Measurements from ENCODE around the gene SNAP91. TPM values are rescaled to one million over a fixed set of nuclear protein-coding genes. Genes with fewer than 3 reads are reported as not detected.

The SNAP91 gene
- total RNA-seq, 2 donors from 2014 or later = 2.9 to 7.2 TPM

GRCh38 chr6:83536647-83537589 lies 172.0 kb downstream of the SNAP91 start:
- 73% methylated on average over 4 of the region's 4 CpGs for WGBS
- Histone ChIP-seq H3K36me3 (no peaks in the 10 kb centered on the region), H3K27ac (no peak overlapping the region), H3K27me3 (replicated peaks; ENCODE audit: insufficient read depth) (no peaks in the 10 kb centered on the region), H3K4me1 (replicated peaks) (no peaks in the 10 kb centered on the region), H3K4me3 (no peak overlapping the region), H3K9me3 (no peaks in the 10 kb centered on the region)
- no peak for DNase-seq (ENCODE audit: low spot score)
- TF ChIP-seq, protein P1, sequence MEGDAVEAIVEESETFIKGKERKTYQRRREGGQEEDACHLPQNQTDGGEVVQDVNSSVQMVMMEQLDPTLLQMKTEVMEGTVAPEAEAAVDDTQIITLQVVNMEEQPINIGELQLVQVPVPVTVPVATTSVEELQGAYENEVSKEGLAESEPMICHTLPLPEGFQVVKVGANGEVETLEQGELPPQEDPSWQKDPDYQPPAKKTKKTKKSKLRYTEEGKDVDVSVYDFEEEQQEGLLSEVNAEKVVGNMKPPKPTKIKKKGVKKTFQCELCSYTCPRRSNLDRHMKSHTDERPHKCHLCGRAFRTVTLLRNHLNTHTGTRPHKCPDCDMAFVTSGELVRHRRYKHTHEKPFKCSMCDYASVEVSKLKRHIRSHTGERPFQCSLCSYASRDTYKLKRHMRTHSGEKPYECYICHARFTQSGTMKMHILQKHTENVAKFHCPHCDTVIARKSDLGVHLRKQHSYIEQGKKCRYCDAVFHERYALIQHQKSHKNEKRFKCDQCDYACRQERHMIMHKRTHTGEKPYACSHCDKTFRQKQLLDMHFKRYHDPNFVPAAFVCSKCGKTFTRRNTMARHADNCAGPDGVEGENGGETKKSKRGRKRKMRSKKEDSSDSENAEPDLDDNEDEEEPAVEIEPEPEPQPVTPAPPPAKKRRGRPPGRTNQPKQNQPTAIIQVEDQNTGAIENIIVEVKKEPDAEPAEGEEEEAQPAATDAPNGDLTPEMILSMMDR (IDR thresholded peaks at IDR 0.05) = no peak
- TF ChIP-seq POLR2A (IDR thresholded peaks at IDR 0.05) (no peak), POLR2AphosphoS5 (IDR thresholded peaks at IDR 0.05) (no peak)
- intact Hi-C loops (cut with DNase I) = no loop called here

DNA sequence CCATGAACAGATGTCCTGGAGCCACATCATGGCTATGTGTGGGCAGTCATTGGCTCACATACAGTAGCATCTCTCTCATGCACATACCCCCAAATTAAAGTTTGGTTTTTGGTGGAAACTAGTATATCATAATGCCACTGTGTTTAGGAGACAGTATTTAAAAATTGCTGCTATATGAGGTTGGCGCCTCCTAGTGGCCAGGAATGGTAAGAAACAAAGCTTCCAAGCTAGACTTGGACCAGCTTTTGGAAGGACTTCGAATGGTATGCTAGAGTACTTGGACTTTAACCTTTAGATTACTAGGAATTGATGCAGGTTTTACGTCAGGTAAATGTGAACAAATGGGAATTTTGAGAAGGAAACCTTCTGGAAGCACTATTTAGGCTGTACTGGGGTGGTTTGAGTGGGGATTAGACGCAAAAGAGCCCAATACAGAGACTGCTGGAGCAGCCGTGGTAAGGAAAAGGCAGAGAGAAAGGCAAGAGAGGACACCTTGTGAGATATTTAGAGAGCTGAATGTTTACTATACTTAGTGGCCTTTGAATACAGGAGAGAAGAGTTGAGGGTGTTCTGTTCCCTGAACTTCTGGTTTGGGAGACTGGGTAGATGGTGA lies 172.8 kb downstream of the SNAP91 start:
- Histone ChIP-seq H3K27ac (no peak overlapping the region), H3K27me3 (replicated peaks; ENCODE audit: insufficient read depth) (no peaks in the 10 kb centered on the region), H3K9me3 (no peaks in the 10 kb centered on the region), H3K4me3 (no peak overlapping the region), H3K36me3 (no peaks in the 10 kb centered on the region), H3K4me1 (replicated peaks) (no peaks in the 10 kb centered on the region)
- 40% methylated on average over 5 of the region's 5 CpGs for WGBS
- TF ChIP-seq POLR2AphosphoS5 (IDR thresholded peaks at IDR 0.05) (no peak), POLR2A (IDR thresholded peaks at IDR 0.05) (no peak)
- TF ChIP-seq, protein P1 (IDR thresholded peaks at IDR 0.05) = peak in 2 of 4 experiments; percentile 35 to 45
- DNase-seq (ENCODE audit: low spot score) = no peak
- intact Hi-C loops (cut with DNase I) = no loop called here

GRCh38 chr6:83518816-83519480 lies 190.0 kb downstream of the SNAP91 start:
- no peak for DNase-seq (ENCODE audit: low spot score)
- no peaks in the 10 kb centered on the region for H3K27me3 ChIP-seq (replicated peaks; ENCODE audit: insufficient read depth)
- 90% methylated on average over 4 of the region's 4 CpGs for WGBS
- H3K27ac ChIP-seq = no peak overlapping the region
- H3K9me3 ChIP-seq = no peaks in the 10 kb centered on the region
- intact Hi-C loops (cut with DNase I) = no loop called here
- no peaks in the 10 kb centered on the region for H3K36me3 ChIP-seq
- no peaks in the 10 kb centered on the region for H3K4me1 ChIP-seq (replicated peaks)
- no peak overlapping the region for H3K4me3 ChIP-seq
- TF ChIP-seq POLR2AphosphoS5 (IDR thresholded peaks at IDR 0.05) = no peak
- TF ChIP-seq POLR2A (IDR thresholded peaks at IDR 0.05) = no peak
- TF ChIP-seq, protein P1 (IDR thresholded peaks at IDR 0.05) = no peak

- no peaks in the 10 kb centered on the region for H3K27me3 ChIP-seq (replicated peaks; ENCODE audit: insufficient read depth)
- H3K27ac ChIP-seq = no peak overlapping the region
- H3K4me3 ChIP-seq = no peak overlapping the region
- H3K36me3 ChIP-seq = no peaks in the 10 kb centered on the region
- H3K4me1 ChIP-seq (replicated peaks) = no peaks in the 10 kb centered on the region
- DNase-seq (ENCODE audit: low spot score) = no peak
- H3K9me3 ChIP-seq = no peaks in the 10 kb centered on the region
- 50% methylated on average over 1 of the region's 1 CpG for WGBS
- TF ChIP-seq, protein P1 (IDR thresholded peaks at IDR 0.05) = no peak
- TF ChIP-seq POLR2A (IDR thresholded peaks at IDR 0.05) (no peak), POLR2AphosphoS5 (IDR thresholded peaks at IDR 0.05) (no peak)
- intact Hi-C loops (cut with DNase I) = no loop called here
These were observed 191.4 kb downstream of the SNAP91 start for GRCh38 chr6:83517500-83517899.
